Adrenal gland (tissue), 12 donors: Measurements from ENCODE around the gene ANKIB1. TPM values are rescaled to one million over a fixed set of nuclear protein-coding genes. Genes with fewer than 3 reads are reported as not detected.

Source experiments
- DNase-seq, 7 donors: peaks; one replicate each; pipeline ENCODE4 v3.0.0-alpha.2; 2019 to 2020
- H3K27ac ChIP-seq, 5 donors: fragments of 200-600 bp; sonication (generic) in 4 of 5; 1 replicate in 3 of 5; 2 replicates in 2 of 5; pipeline versions ENCODE4 v1.5.1 to v1.8.0; 2016 to 2020; ENCODE audit warnings: mild to moderate bottlenecking in 1 of 5
- H3K27me3 ChIP-seq: fragments of 200-600 bp; 2 replicates; pipeline ENCODE4 v1.8.0; 2021
- H3K36me3 ChIP-seq, 2 donors: fragments of 200-600 bp; replicated peaks in 1 of 2; 1 replicate in 1 of 2; 2 replicates in 1 of 2; pipeline versions ENCODE4 v1.5.1 to v1.8.0; 2018 to 2022
- H3K4me1 ChIP-seq, 2 donors: fragments of 200-600 bp; replicated peaks in 1 of 2; 1 replicate in 1 of 2; 2 replicates in 1 of 2; pipeline versions ENCODE4 v1.5.1 to v1.8.0; 2018 to 2021
- H3K4me3 ChIP-seq, 4 donors: fragments of 200-600 bp; sonication (generic) in 3 of 4; one replicate each; pipeline ENCODE4 v1.5.1; 2016 to 2018
- H3K9me3 ChIP-seq, 3 donors: fragments of 200-600 bp; sonication (generic) in 1 of 3; replicated peaks in 1 of 3; 1 replicate in 2 of 3; 2 replicates in 1 of 3; pipeline versions ENCODE4 v1.5.1 to v1.8.0; 2016 to 2021
- CTCF ChIP-seq, 6 experiments: fragments of 450-650 bp in 4 of 6; fragments of 200-600 bp in 2 of 6; sonication (generic) in 1 of 6; IDR thresholded peaks; 1 replicate in 5 of 6; 2 replicates in 1 of 6; pipeline versions ENCODE4 v1.5.1 to v1.8.0; 2016 to 2021; ENCODE audit warnings: antibody characterized with exemption in 6 of 6, mild to moderate bottlenecking in 2 of 6, moderate library complexity in 1 of 6
- POLR2A ChIP-seq, 2 donors: fragments of 450-650 bp; IDR thresholded peaks; one replicate each; pipeline ENCODE4 v1.6.1; 2017; ENCODE audit warnings: antibody characterized with exemption in 2 of 2, mild to moderate bottlenecking in 2 of 2, moderate library complexity in 1 of 2
- WGBS, 4 donors: extraction: QIAGEN DNeasy Blood & Tissue Kit in 2 of 4; methylation state at CpG; one replicate each; pipeline versions ENCODE4 v1.1.5 to v1.1.7; 2013 to 2017; 5-methylcytosine and 5-hydroxymethylcytosine counted together
- intact Hi-C, 2 donors: fragments of 100-400 bp; cut with DNase I; formaldehyde crosslinking; loops; one replicate each; pipeline versions ENCODE4 v1.14.1 to v1.15.0; 2022 to 2023
- polyA plus RNA-seq, 3 donors: library from polyadenylated mRNA; stranded (reverse); fragments of 200-250 nt in 2 of 3; fragments of 350-450 nt in 1 of 3; fragmentation: Illumina TruSeq in 1 of 3; extraction: RNeasy Lipid Tissue Mini Kit (QIAGEN cat#74804) in 1 of 3; gene quantifications; one replicate each; pipeline ENCODE4 v1.2.3, GENCODE V29; 2013 to 2014
- total RNA-seq, 9 donors: library from RNA; depleted of rRNA in 4 of 9; stranded (reverse); fragments of >200 nt in 4 of 9; fragments of 120-200 nt in 1 of 9; fragmentation: NEBNext Ultra II Directional in 1 of 9; extraction: Animal tissue kit (Norgen Biotek cat#: 25700) in 1 of 9; gene quantifications; one replicate each; pipeline versions ENCODE4 v1.1.0 to v1.2.4, GENCODE V29; 2013 to 2023
- donor health status: healthy with polysubstance abuse.
- donor health status: Bipolar disorder and iron deficiency.
- donor health status: DM: yes; HTN: yes; CAD: no.
- donor health status: DM: no; HTN: no; CAD: no.
- donor health status: DM: no; HTN: no; CAD: no.
- donor health status: DM: yes; HTN: yes; CAD: no.

ANKIB1 gene
- total and polyA plus RNA-seq, 12 donors, result 10.3 to 57.0 (median 42.9) TPM

GRCh38 chr7:92228742-92229141 is 17.0 kb upstream of the ANKIB1 start:
- TF ChIP-seq POLR2A (IDR thresholded peaks at IDR 0.05) (no peak), CTCF (IDR thresholded peaks at IDR 0.05) (no peak)
- intact Hi-C loops, result no loop called here
- Histone ChIP-seq H3K4me3 (no peak overlapping the region), H3K4me1 (no peaks in the 10 kb centered on the region), H3K36me3 (peaks cover 5 to 55% of the 10 kb centered on the region in 2 donors), H3K27ac (no peak overlapping the region), H3K27me3 (no peaks in the 10 kb centered on the region), H3K9me3 (no peaks in the 10 kb centered on the region)
- DNase-seq, result no peak
- 97 to 100% (median 97%) methylated on average over 2 of the region's 2 CpGs for WGBS, 4 donors

DNA sequence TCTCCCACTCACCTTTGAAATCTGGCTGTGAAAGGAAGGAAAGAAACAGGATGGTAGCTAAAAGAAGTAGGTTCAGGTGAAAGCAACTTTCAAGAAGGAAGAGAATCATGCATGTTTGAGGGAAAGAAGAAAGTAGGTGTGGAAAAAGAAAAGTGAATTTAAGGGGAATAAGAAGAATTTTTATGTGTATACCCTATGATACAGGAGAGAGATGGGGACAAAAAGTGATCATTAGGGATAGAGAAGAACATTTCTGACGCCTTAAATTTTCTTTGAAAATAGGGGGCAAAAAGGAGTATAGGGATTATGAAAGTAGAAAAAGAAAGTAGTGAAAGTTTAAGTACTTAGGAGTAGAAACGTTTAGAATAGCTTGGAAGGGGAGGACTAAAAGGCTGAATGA is 15.2 kb upstream of the ANKIB1 start:
- H3K36me3 ChIP-seq, result peaks cover 5 to 55% of the 10 kb centered on the region in 2 donors

GRCh38 chr7:92242972-92243371 is 2.8 kb upstream of the ANKIB1 start:
- peaks cover 0 to 33% of the 10 kb centered on the region in 2 donors for H3K36me3 ChIP-seq
- H3K4me1 ChIP-seq, result peaks cover 17 to 37% of the 10 kb centered on the region in 2 donors
- TF ChIP-seq POLR2A (IDR thresholded peaks at IDR 0.05), result no peak
- no peak for TF ChIP-seq CTCF (IDR thresholded peaks at IDR 0.05)
- H3K27ac ChIP-seq, result no peak overlapping the region
- no peaks in the 10 kb centered on the region for H3K9me3 ChIP-seq
- no peaks in the 10 kb centered on the region for H3K27me3 ChIP-seq
- DNase-seq, result no peak
- intact Hi-C loops, result no loop called here
- WGBS, 4 donors, result 92 to 96% (median 93%) methylated on average over 6 of the region's 6 CpGs
- H3K4me3 ChIP-seq, result no peak overlapping the region

More for the DNA sequence above, 15.2 kb upstream of the ANKIB1 start:
- TF ChIP-seq POLR2A (IDR thresholded peaks at IDR 0.05) (no peak), CTCF (IDR thresholded peaks at IDR 0.05) (no peak)
- 84 to 89% (median 86%) methylated on average over 2 of the region's 2 CpGs for WGBS, 4 donors
- Histone ChIP-seq H3K27me3 (no peaks in the 10 kb centered on the region), H3K4me3 (no peak overlapping the region), H3K9me3 (no peaks in the 10 kb centered on the region), H3K27ac (no peak overlapping the region), H3K4me1 (no peaks in the 10 kb centered on the region)
- intact Hi-C loops, result loop anchor here in 1 of 2 donors (10.0 kb wide), 1 partner anchor 136 kb away; no protein-coding TSS in a partner anchor
- DNase-seq, result no peak

GRCh38 chr7:92244808-92245486 is 827 bp upstream of the ANKIB1 start:
- intact Hi-C loops, result no loop called here
- DNase-seq, result peak in 1 of 7 donors; percentile 16
- 0 to 1% (median 1%) methylated on average over 11 of the region's 11 CpGs for WGBS, 4 donors
- no peaks in the 10 kb centered on the region for H3K27me3 ChIP-seq
- no peak for TF ChIP-seq CTCF (IDR thresholded peaks at IDR 0.05)
- no peak for TF ChIP-seq POLR2A (IDR thresholded peaks at IDR 0.05)
- H3K9me3 ChIP-seq, result no peaks in the 10 kb centered on the region
- H3K4me1 ChIP-seq, result peaks cover 17 to 42% of the 10 kb centered on the region in 2 donors
- peak overlapping the region; percentile 46 to 99 (median 86) for H3K4me3 ChIP-seq
- peaks cover 0 to 16% of the 10 kb centered on the region in 2 donors for H3K36me3 ChIP-seq
- H3K27ac ChIP-seq, result peak overlapping the region; percentile 34 to 95 (median 90)
